GM21786 (cell line): Measurements from ENCODE around the gene SHISA9.
"Not testable (repeated sequence)": the region's sequence is repeated elsewhere in the genome, so short reads cannot be mapped to it uniquely, and the experiment has no call there.

Source experiments
- ATAC-seq: cut with Tn5 transposase; IDR thresholded peaks from one replicate; pipeline ENCODE4 v1.9.1; 2021; ENCODE audit not compliant: unreplicated experiment

Gene SHISA9

GRCh38 chr16:12901597-12902461 lies at the start of gene SHISA9:
Gene SHISA9, plus strand, starts transcription at chr16:12901598.
- no peak for ATAC-seq

GRCh38 chr16:12853972-12854371 lies 47.4 kb upstream of the SHISA9 start:
- no peak for ATAC-seq

GRCh38 chr16:12857435-12857834 lies 44.0 kb upstream of the SHISA9 start:
- ATAC-seq = not testable (repeated sequence)

GRCh38 chr16:12862327-12862726 lies 39.1 kb upstream of the SHISA9 start:
- ATAC-seq = no peak

- ATAC-seq = no peak
Observed at GRCh38 chr16:12862941-12863340, 38.5 kb upstream of the SHISA9 start.

- ATAC-seq = no peak
Observed at GRCh38 chr16:12866981-12867551, 34.3 kb upstream of the SHISA9 start.

- no peak for ATAC-seq
Observed at GRCh38 chr16:12868169-12868568, 33.2 kb upstream of the SHISA9 start.

- no peak for ATAC-seq
Observed at GRCh38 chr16:12868788-12869187, 32.6 kb upstream of the SHISA9 start.

GRCh38 chr16:12869698-12870427 lies 31.5 kb upstream of the SHISA9 start:
- ATAC-seq = no peak

GRCh38 chr16:12871784-12872183 lies 29.6 kb upstream of the SHISA9 start:
- ATAC-seq = no peak

GRCh38 chr16:12874186-12874585 lies 27.2 kb upstream of the SHISA9 start:
- ATAC-seq = no peak

GRCh38 chr16:12876778-12877177 lies 24.6 kb upstream of the SHISA9 start:
- no peak for ATAC-seq

GRCh38 chr16:12878973-12879372 lies 22.4 kb upstream of the SHISA9 start:
- ATAC-seq = no peak

- ATAC-seq = no peak
Observed at GRCh38 chr16:12879812-12880211, 21.6 kb upstream of the SHISA9 start.

- ATAC-seq = no peak
Observed at GRCh38 chr16:12881182-12881581, 20.2 kb upstream of the SHISA9 start.

- ATAC-seq = no peak
Observed at GRCh38 chr16:12881740-12882139, 19.7 kb upstream of the SHISA9 start.

- no peak for ATAC-seq
Observed at GRCh38 chr16:12885742-12886141, 15.7 kb upstream of the SHISA9 start.

GRCh38 chr16:12891836-12892235 lies 9.6 kb upstream of the SHISA9 start:
- no peak for ATAC-seq

GRCh38 chr16:12893050-12893750 lies 8.2 kb upstream of the SHISA9 start:
- ATAC-seq = no peak

GRCh38 chr16:12896562-12896961 lies 4.8 kb upstream of the SHISA9 start:
- ATAC-seq = no peak

GRCh38 chr16:12898551-12898950 lies 2.8 kb upstream of the SHISA9 start:
- ATAC-seq = no peak
